Stomach (tissue), 9 donors: ENCODE measurements around the gene NSUN6. TPM values are rescaled to one million over a fixed set of nuclear protein-coding genes. Genes with fewer than 3 reads are reported as not detected.
"Not testable (repeated sequence)": the region's sequence is repeated elsewhere in the genome, so short reads cannot be mapped to it uniquely, and the experiment has no call there.

Source experiments
- DNase-seq, 2 donors: peaks; one replicate each; pipeline versions ENCODE4 v3.0.0 to v3.0.0-alpha.2; 2013 to 2019
- H3K27ac ChIP-seq, 5 donors: fragments of 200-600 bp in 4 of 5; sonication (generic) in 4 of 5; one replicate each; pipeline ENCODE4 v1.5.1; 2013 to 2019; ENCODE audit warnings: mild to moderate bottlenecking in 1 of 5, moderate library complexity in 1 of 5
- H3K27me3 ChIP-seq, 3 donors: fragments of 200-600 bp; sonication (generic); one replicate each; pipeline ENCODE4 v1.5.1; 2017 to 2019; ENCODE audit warnings: mixed run types in 1 of 3
- H3K36me3 ChIP-seq, 4 donors: fragments of 200-600 bp; sonication (generic); 1 replicate in 3 of 4; 2 replicates in 1 of 4; pipeline ENCODE4 v1.5.1; 2016 to 2019
- H3K4me1 ChIP-seq, 4 donors: fragments of 200-600 bp; sonication (generic); one replicate each; pipeline ENCODE4 v1.5.1; 2016 to 2019
- H3K4me3 ChIP-seq, 4 donors: fragments of 200-600 bp; sonication (generic) in 3 of 4; one replicate each; pipeline ENCODE4 v1.5.1; 2016 to 2019; ENCODE audit warnings: mild to moderate bottlenecking in 1 of 4
- H3K9me3 ChIP-seq, 4 donors: fragments of 200-600 bp; sonication (generic); one replicate each; pipeline ENCODE4 v1.5.1; 2016 to 2019
- CTCF ChIP-seq, 7 experiments: fragments of 450-650 bp in 4 of 7; fragments of 200-600 bp in 3 of 7; sonication (generic) in 3 of 7; IDR thresholded peaks; one replicate each; pipeline ENCODE4 v1.5.1; 2016 to 2019; ENCODE audit warnings: antibody characterized with exemption in 7 of 7, control low read depth in 2 of 7, mild to moderate bottlenecking in 1 of 7
- EP300 ChIP-seq: sonication (generic); formaldehyde crosslinking; IDR thresholded peaks from one replicate; pipeline ENCODE4 v1.6.1; 2017; ENCODE audit warnings: antibody characterized with exemption
- POLR2A ChIP-seq, 4 donors: fragments of 450-650 bp; IDR thresholded peaks; one replicate each; pipeline ENCODE4 v1.6.1; 2016; ENCODE audit warnings: antibody characterized with exemption in 4 of 4, control low read depth in 2 of 4, mild to moderate bottlenecking in 1 of 4, moderate library complexity in 1 of 4
- POLR2AphosphoS5 ChIP-seq, 3 donors: sonication (generic); formaldehyde crosslinking; IDR thresholded peaks; one replicate each; pipeline ENCODE4 v1.6.1; 2016; ENCODE audit warnings: antibody characterized with exemption in 3 of 3
- WGBS, 5 donors: extraction: QIAGEN DNeasy Blood & Tissue Kit in 3 of 5; methylation state at CpG; one replicate each; pipeline versions ENCODE4 v1.1.5 to v1.1.7; 2013 to 2018; 5-methylcytosine and 5-hydroxymethylcytosine counted together
- intact Hi-C: fragments of 100-400 bp; cut with DNase I; formaldehyde crosslinking; loops from one replicate; pipeline ENCODE4 v1.15.1; 2023; ENCODE audit warnings: low total_unique reads
- polyA plus RNA-seq, 3 donors: library from polyadenylated mRNA; stranded (reverse); fragments of 200-250 nt; gene quantifications; one replicate each; pipeline ENCODE4 v1.2.3, GENCODE V29; 2013
- total RNA-seq, 5 donors: library from RNA; depleted of rRNA; stranded (reverse); fragments of >200 nt; gene quantifications; one replicate each; pipeline versions ENCODE4 v1.1.0 to v1.2.3, GENCODE V29; 2014 to 2016
- donor health status: healthy with polysubstance abuse.
- donor health status: Bipolar disorder and iron deficiency.
- donor health status: healthy.

Gene NSUN6
- total and polyA plus RNA-seq, 8 donors = 3.1 to 52.7 (median 8.2) TPM

GRCh38 chr10:18653112-18653511, 1.7 kb upstream of the NSUN6 start:
- peaks cover 0 to 2% (median 0%) of the 10 kb centered on the region in 4 donors for H3K36me3 ChIP-seq
- H3K4me3 ChIP-seq = no peak overlapping the region
- no peaks in the 10 kb centered on the region for H3K27me3 ChIP-seq
- 90 to 94% (median 91%) methylated on average over 3 of the region's 3 CpGs for WGBS, 5 donors
- intact Hi-C loops = no loop called here
- H3K4me1 ChIP-seq = peaks cover 15 to 41% (median 29%) of the 10 kb centered on the region in 4 donors
- DNase-seq = no peak
- TF ChIP-seq POLR2A (IDR thresholded peaks at IDR 0.05) = no peak
- H3K9me3 ChIP-seq = no peaks in the 10 kb centered on the region
- no peak overlapping the region for H3K27ac ChIP-seq

GRCh38 chr10:18650404-18650997, 886 bp downstream of the NSUN6 start:
- H3K4me3 ChIP-seq = peak overlapping the region; percentile 67 to 78 (median 74)
- H3K4me1 ChIP-seq = peaks cover 15 to 33% (median 26%) of the 10 kb centered on the region in 4 donors
- 3 to 6% (median 4%) methylated on average over 6 of the region's 6 CpGs for WGBS, 5 donors
- intact Hi-C loops = no loop called here
- peak overlapping the region in 3 of 5 donors; percentile 91 to 94 (median 92) for H3K27ac ChIP-seq
- H3K27me3 ChIP-seq = no peaks in the 10 kb centered on the region
- H3K36me3 ChIP-seq = peaks cover 0 to 24% (median 18%) of the 10 kb centered on the region in 4 donors
- TF ChIP-seq CTCF (IDR thresholded peaks at IDR 0.05) (no peak), EP300 (no peak), POLR2AphosphoS5 (IDR thresholded peaks at IDR 0.05) (no peak), POLR2A (IDR thresholded peaks at IDR 0.05) (no peak)
- no peaks in the 10 kb centered on the region for H3K9me3 ChIP-seq
- DNase-seq = no peak

GRCh38 chr10:18649364-18649959, 1.9 kb downstream of the NSUN6 start:
- peaks cover 15 to 33% (median 26%) of the 10 kb centered on the region in 4 donors for H3K4me1 ChIP-seq
- no peak overlapping the region for H3K27ac ChIP-seq
- TF ChIP-seq EP300 (no peak), POLR2A (IDR thresholded peaks at IDR 0.05) (no peak), CTCF (IDR thresholded peaks at IDR 0.05) (no peak), POLR2AphosphoS5 (IDR thresholded peaks at IDR 0.05) (no peak)
- peaks cover 0 to 27% (median 20%) of the 10 kb centered on the region in 4 donors for H3K36me3 ChIP-seq
- intact Hi-C loops = no loop called here
- H3K27me3 ChIP-seq = no peaks in the 10 kb centered on the region
- WGBS, 5 donors = 64 to 70% (median 68%) methylated on average over 7 of the region's 7 CpGs
- H3K4me3 ChIP-seq = peak overlapping the region in 1 of 4 donors; percentile 75
- H3K9me3 ChIP-seq = no peaks in the 10 kb centered on the region
- no peak for DNase-seq

- Histone ChIP-seq H3K36me3 (peaks cover 0 to 30% (median 20%) of the 10 kb centered on the region in 4 donors), H3K9me3 (no peaks in the 10 kb centered on the region), H3K4me1 (peaks cover 15 to 33% (median 26%) of the 10 kb centered on the region in 4 donors), H3K4me3 (no peak overlapping the region), H3K27me3 (no peaks in the 10 kb centered on the region), H3K27ac (no peak overlapping the region)
- intact Hi-C loops = no loop called here
- TF ChIP-seq POLR2AphosphoS5 (IDR thresholded peaks at IDR 0.05) (no peak), POLR2A (IDR thresholded peaks at IDR 0.05) (no peak), CTCF (IDR thresholded peaks at IDR 0.05) (no peak), EP300 (no peak)
- WGBS, 5 donors = 94 to 99% (median 96%) methylated on average over 3 of the region's 3 CpGs
- no peak for DNase-seq
Measured at GRCh38 chr10:18647945-18648344, 3.4 kb downstream of the NSUN6 start.

- whole genome bisulfite sequencing, 5 donors = 87 to 98% (median 94%) methylated on average over 2 of the region's 2 CpGs
- no peaks in the 10 kb centered on the region for H3K9me3 ChIP-seq
- H3K4me1 ChIP-seq = peaks cover 15 to 31% (median 25%) of the 10 kb centered on the region in 4 donors
- intact Hi-C loops = no loop called here
- H3K27ac ChIP-seq = no peak overlapping the region
- no peak overlapping the region for H3K4me3 ChIP-seq
- no peaks in the 10 kb centered on the region for H3K27me3 ChIP-seq
- DNase-seq = no peak
- H3K36me3 ChIP-seq = peaks cover 0 to 36% (median 22%) of the 10 kb centered on the region in 4 donors
- TF ChIP-seq POLR2AphosphoS5 (IDR thresholded peaks at IDR 0.05) (no peak), CTCF (IDR thresholded peaks at IDR 0.05) (no peak), POLR2A (IDR thresholded peaks at IDR 0.05) (no peak), EP300 (no peak)
Measured at GRCh38 chr10:18647151-18647550, 4.2 kb downstream of the NSUN6 start.

- H3K27ac ChIP-seq, intact Hi-C loops, H3K27me3 ChIP-seq, H3K4me3 ChIP-seq, H3K4me1 ChIP-seq, H3K9me3 ChIP-seq, DNase-seq: not testable (repeated sequence)
- WGBS, 5 donors = 65 to 79% (median 69%) methylated on average over 2 of the region's 2 CpGs
- H3K36me3 ChIP-seq = peaks cover 0 to 17% (median 12%) of the 10 kb centered on the region in 4 donors
Measured at GRCh38 chr10:18639719-18640118, 11.7 kb downstream of the NSUN6 start.

GRCh38 chr10:18637400-18637799, 14.0 kb downstream of the NSUN6 start:
- H3K4me1 ChIP-seq, H3K9me3 ChIP-seq, intact Hi-C loops, H3K4me3 ChIP-seq, H3K27me3 ChIP-seq, DNase-seq: not testable (repeated sequence)
- Histone ChIP-seq H3K27ac (peak overlapping the region in 1 of 5 donors; percentile 22), H3K36me3 (peaks cover 0 to 13% (median 11%) of the 10 kb centered on the region in 4 donors)
- WGBS, 5 donors = 28 to 57% (median 43%) methylated on average over 1 of the region's 1 CpG
